Mammary epithelial cell (primary cell): Measurements from ENCODE around the gene DDIT4.

ENCODE experiments used
- CTCF ChIP-seq, 2 donors: IDR thresholded peaks in 1 of 2; conservative IDR thresholded peaks in 1 of 2; 2 replicates each; pipeline ENCODE4 v1.5.1; 2011 to 2012; ENCODE audit warnings: inconsistent platforms in 2 of 2, low read length in 2 of 2, mild to moderate bottlenecking in 2 of 2, control low read depth in 1 of 2, low read depth in 1 of 2; ENCODE audit not compliant: insufficient read depth in 1 of 2; ENCODE audit errors: extremely low read depth in 1 of 2
- EZH2 ChIP-seq: IDR thresholded peaks from 2 replicates; pipeline ENCODE4 v1.6.1; 2012; ENCODE audit warnings: low read length, inconsistent platforms, borderline replicate concordance

DNA sequence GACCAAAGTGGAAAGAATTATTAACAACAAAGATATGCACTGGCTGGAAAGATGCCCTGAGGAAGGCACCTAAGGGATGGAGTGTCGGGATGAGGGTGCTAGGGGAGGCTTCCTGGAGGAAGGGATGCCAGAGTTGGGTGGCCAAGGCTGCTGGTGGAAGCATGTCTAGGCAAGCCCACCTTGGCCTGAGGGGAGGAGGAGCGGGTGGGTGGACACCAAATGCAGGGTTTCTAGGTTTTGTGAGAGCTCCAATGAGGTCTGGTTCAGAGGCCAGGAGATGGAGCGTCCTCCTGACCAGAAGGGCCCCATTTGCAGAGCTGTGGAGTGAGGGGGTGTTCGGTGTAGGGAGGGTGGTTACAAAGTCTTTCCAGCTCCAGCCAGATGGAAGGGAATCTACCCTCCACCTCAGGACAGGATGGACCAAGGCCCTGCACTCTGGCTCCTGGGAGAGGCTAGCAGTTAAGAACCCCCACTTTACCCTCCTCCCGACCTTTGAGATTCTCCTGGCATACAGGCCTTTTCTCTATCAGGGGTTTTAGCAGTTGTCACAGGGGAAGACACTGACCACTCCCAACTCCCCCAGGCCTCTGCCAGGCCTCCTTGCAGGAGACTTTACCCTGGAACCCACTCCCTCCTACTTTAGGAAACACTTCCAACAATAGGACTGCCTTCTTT is 3.0 kb upstream of the DDIT4 start:
- no peak for TF ChIP-seq CTCF (conservative IDR thresholded peaks at IDR 0.05 in 1 of 2, IDR thresholded peaks at IDR 0.05 in 1 of 2; ENCODE audit: extremely low read depth in 1 of 2, insufficient read depth in 1 of 2, low read depth in 1 of 2, low read length in 2 of 2)
- no peak for TF ChIP-seq EZH2
